ENCODE data around the gene MPP2. TPM values are rescaled to one million over a fixed set of nuclear protein-coding genes. Genes with fewer than 3 reads are reported as not detected.
"Not testable (repeated sequence)": the region's sequence is repeated elsewhere in the genome, so short reads cannot be mapped to it uniquely, and the experiment has no call there.

MPP2 gene
- total RNA-seq, 1 donor: under 0.01 TPM

GRCh38 chr17:43932357-43932756 lies 25.0 kb upstream of the MPP2 start:
- no peak overlapping the region for H3K4me3 ChIP-seq (ENCODE audit: low read depth, low read length)
- no peak for TF ChIP-seq CTCF (IDR thresholded peaks at IDR 0.05; ENCODE audit: insufficient read depth, low read depth, low read length)
- no peak for DNase-seq (ENCODE audit: low read depth)

DNA sequence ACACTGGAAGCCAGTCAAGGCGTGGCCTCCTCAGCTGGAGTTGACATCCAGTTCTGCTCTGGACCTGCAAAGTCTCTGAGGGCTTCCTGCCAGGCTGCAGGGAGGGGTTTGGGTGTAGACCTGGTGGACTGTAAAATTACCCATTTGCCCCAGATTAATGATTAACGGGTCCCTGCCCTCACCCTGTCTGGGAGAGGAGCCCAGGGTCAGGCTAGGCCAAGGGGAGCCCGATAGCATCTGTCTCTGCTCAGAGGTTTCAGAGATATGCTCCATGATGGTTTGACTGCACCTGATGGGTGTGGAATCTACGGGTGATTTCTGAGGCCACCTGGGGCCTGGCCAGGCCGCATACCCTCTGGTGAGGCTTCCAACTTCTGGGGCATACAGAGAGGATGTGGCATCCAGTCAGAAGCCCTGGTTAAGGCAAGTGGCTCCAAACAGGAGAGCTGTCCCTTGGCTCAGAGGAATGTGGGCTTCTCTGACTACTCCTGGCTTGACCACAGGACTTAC lies 23.8 kb upstream of the MPP2 start:
- H3K4me3 ChIP-seq (ENCODE audit: low read depth, low read length): no peak overlapping the region
- no peak for DNase-seq (ENCODE audit: low read depth)
- no peak for TF ChIP-seq CTCF (IDR thresholded peaks at IDR 0.05; ENCODE audit: insufficient read depth, low read depth, low read length)

DNA sequence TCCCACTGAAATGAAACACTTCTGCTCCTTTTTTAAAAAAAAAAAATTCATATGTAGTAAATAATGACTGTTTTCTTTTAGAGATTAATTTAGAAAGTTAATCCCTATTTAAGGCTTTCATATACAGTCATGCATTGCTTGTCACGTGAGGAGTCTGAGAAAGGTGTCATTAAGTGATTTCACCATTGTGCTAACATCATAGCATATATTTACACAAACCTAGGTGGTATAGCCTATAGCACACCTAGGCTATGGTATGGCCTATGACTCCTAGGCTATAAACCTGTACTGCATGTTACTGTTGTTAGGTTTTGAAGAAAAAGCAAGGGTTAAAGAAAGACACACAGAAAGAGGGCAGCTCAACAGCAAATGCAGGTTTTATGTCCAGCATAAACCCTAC lies 21.3 kb upstream of the MPP2 start:
- DNase-seq (ENCODE audit: low read depth): no peak
- H3K4me3 ChIP-seq (ENCODE audit: low read depth, low read length): no peak overlapping the region
- no peak for TF ChIP-seq CTCF (IDR thresholded peaks at IDR 0.05; ENCODE audit: insufficient read depth, low read depth, low read length)

DNA sequence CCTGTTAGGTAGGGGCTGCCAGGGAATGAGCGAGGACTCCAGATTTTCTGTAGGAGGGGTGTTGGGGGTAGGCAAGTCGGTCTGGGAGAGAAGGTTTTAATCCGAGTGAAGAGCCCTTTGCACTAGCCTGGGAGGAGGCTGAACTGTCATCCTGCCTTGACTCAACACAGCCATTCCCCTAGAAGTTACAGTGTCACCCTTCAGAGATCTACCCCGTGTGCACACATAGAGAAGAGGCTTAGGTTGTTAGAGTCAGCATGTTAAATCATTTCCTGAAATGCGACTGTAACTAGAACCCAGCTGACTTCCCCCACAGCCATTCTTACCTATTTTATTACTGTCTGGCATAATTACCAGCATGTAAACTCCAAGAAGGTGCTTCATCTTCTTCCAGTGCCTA lies 20.6 kb upstream of the MPP2 start:
- H3K4me3 ChIP-seq (ENCODE audit: low read depth, low read length); DNase-seq (ENCODE audit: low read depth): not testable (repeated sequence)

DNA sequence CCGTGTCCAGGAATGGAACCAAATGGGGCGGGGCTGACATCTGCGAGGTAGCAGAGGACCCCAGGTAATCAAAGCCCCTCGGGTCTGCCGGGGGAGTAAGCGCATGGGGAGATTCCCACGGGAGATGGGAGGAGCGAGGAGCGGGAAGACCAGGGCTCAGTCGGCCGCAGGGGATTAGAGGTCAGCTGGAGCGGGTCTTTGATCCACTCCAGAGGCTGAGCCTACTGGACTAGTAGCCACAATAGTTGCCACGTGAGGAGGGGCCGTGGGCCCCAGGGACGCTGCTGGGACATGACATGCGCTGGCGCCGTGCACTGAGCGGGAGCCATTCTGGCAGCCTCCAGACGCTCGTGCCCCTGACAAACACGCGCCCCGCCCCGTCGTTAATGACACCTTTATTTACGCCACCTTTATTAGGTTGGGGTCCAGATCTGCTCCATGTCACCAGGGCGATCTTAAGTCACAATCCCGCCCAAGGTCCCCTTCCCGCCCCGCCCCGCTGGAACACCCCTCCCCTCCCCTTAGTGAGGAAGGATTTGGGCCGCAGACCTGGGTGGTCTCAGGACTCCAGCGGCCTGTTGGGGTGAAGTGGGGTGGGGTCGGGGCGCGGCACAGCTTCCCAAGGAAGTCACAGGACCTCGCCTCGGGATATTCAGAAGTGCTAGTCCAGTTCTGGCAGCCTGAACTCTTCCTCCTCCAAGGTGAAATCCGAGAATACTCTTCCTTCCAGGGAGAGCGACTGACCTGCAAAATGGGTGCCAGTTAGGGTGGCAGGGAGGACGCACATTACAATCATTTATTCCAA lies 19.9 kb upstream of the MPP2 start:
- no peak overlapping the region for H3K4me3 ChIP-seq (ENCODE audit: low read depth, low read length)
- no peak for TF ChIP-seq CTCF (IDR thresholded peaks at IDR 0.05; ENCODE audit: insufficient read depth, low read depth, low read length)
- DNase-seq (ENCODE audit: low read depth): no peak

DNA sequence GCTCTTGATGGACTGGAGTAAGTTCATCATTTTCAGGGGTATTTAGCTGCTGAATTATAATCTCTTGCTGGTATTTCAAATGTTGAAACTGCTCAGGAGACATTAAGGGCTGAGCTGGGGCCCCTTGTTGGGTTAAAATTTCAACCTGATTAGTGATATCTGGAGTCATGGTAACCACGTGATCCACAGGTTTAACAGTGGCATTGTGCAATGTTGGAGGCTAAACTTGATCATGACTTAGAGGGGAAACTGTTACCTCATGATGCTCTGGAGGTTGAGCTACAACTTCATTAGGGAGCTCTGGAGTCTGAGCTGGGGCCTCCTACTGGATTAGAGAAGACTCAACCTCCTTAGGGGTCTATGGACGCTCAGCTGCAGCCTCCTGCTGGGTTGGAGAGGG lies 17.2 kb upstream of the MPP2 start:
- TF ChIP-seq CTCF (IDR thresholded peaks at IDR 0.05; ENCODE audit: insufficient read depth, low read depth, low read length): no peak
- no peak for DNase-seq (ENCODE audit: low read depth)
- H3K4me3 ChIP-seq (ENCODE audit: low read depth, low read length): no peak overlapping the region

- TF ChIP-seq CTCF (IDR thresholded peaks at IDR 0.05; ENCODE audit: insufficient read depth, low read depth, low read length): no peak
- H3K4me3 ChIP-seq (ENCODE audit: low read depth, low read length): no peak overlapping the region
- DNase-seq (ENCODE audit: low read depth): no peak
Observed at GRCh38 chr17:43920500-43921095, 13.3 kb upstream of the MPP2 start.

Measured in fibroblast of villous mesenchyme (primary cell).